Smooth muscle cell (in vitro differentiated cells): ENCODE results near the gene MOK. TPM values are rescaled to one million over a fixed set of nuclear protein-coding genes. Genes with fewer than 3 reads are reported as not detected.
A peak's percentile ranks its signal among the peaks of the same experiment; 100 is the strongest.

Experiments used
- DNase-seq: peaks from one replicate; lab custom pipeline; 2025; ENCODE audit not compliant: unreplicated experiment; lab: John Stamatoyannopoulos, UW
- H2AFZ ChIP-seq: fragments of 200-600 bp; sonication (generic); 2 replicates; pipeline ENCODE4 v1.6.0; 2016; ENCODE audit warnings: antibody characterized with exemption, low read depth, mild to moderate bottlenecking
- H3F3A ChIP-seq: fragments of 200-600 bp; sonication (generic); 2 replicates; pipeline ENCODE4 v1.6.0; 2017; ENCODE audit warnings: antibody characterized with exemption, low read depth
- H3K27ac ChIP-seq: fragments of 200-600 bp; sonication (generic); 2 replicates; pipeline ENCODE4 v1.5.1; 2016; ENCODE audit warnings: low read depth, mild to moderate bottlenecking
- H3K27me3 ChIP-seq: fragments of 200-600 bp; sonication (generic); 2 replicates; pipeline ENCODE4 v1.6.1; 2016; ENCODE audit warnings: low read depth, mild to moderate bottlenecking
- H3K36me3 ChIP-seq: fragments of 200-600 bp; sonication (generic); 2 replicates; pipeline ENCODE4 v1.5.1; 2016; ENCODE audit warnings: low read depth
- H3K4me1 ChIP-seq: fragments of 200-600 bp; sonication (generic); 2 replicates; pipeline ENCODE4 v1.5.1; 2016; ENCODE audit warnings: low read depth
- H3K4me2 ChIP-seq: fragments of 200-600 bp; sonication (generic); 2 replicates; pipeline ENCODE4 v1.6.0; 2016; ENCODE audit warnings: mild to moderate bottlenecking
- H3K4me3 ChIP-seq: fragments of 200-600 bp; sonication (generic); 2 replicates; pipeline ENCODE4 v1.5.1; 2016; ENCODE audit warnings: mild to moderate bottlenecking
- H3K79me2 ChIP-seq: fragments of 200-600 bp; sonication (generic); 2 replicates; pipeline ENCODE4 v1.6.0; 2016; ENCODE audit warnings: low read depth, mild to moderate bottlenecking
- H3K9ac ChIP-seq: fragments of 200-600 bp; sonication (generic); 2 replicates; pipeline ENCODE4 v1.6.0; 2016; ENCODE audit warnings: low read depth
- H3K9me3 ChIP-seq: fragments of 200-600 bp; sonication (generic); replicated peaks from 2 replicates; pipeline ENCODE4 v1.5.1; 2016; ENCODE audit warnings: low read depth
- H4K20me1 ChIP-seq: fragments of 200-600 bp; sonication (generic); 2 replicates; pipeline ENCODE4 v1.6.0; 2016; ENCODE audit warnings: low read depth
- WGBS: methylation state at CpG from one replicate; pipeline ENCODE4 v1.1.7; 2016; ENCODE audit warnings: low lambda C conversion rate; 5-methylcytosine and 5-hydroxymethylcytosine counted together
- polyA plus RNA-seq: library from polyadenylated mRNA; unstranded; fragments of >200 nt; fragmentation: Nextera tagmentation; extraction: Ambion mirVana; gene quantifications from 2 replicates; pipeline ENCODE4 v1.2.1, GENCODE V29; 2016
- total RNA-seq: library from RNA; depleted of rRNA; stranded (reverse); fragments of >200 nt; gene quantifications from 2 replicates; pipeline ENCODE4 v1.2.3, GENCODE V29; 2014
- TF ChIP-seq, protein P1 (sequence below): fragments of 200-600 bp; sonication (generic); IDR thresholded peaks from 2 replicates; pipeline ENCODE4 v1.5.1; 2017; ENCODE audit warnings: borderline replicate concordance, mild to moderate bottlenecking, antibody characterized with exemption; ENCODE audit not compliant: insufficient read depth, poor library complexity, severe bottlenecking

Gene MOK
- total and polyA plus RNA-seq, 2 experiments from 2014 or later = 4.7 to 6.4 TPM

DNA sequence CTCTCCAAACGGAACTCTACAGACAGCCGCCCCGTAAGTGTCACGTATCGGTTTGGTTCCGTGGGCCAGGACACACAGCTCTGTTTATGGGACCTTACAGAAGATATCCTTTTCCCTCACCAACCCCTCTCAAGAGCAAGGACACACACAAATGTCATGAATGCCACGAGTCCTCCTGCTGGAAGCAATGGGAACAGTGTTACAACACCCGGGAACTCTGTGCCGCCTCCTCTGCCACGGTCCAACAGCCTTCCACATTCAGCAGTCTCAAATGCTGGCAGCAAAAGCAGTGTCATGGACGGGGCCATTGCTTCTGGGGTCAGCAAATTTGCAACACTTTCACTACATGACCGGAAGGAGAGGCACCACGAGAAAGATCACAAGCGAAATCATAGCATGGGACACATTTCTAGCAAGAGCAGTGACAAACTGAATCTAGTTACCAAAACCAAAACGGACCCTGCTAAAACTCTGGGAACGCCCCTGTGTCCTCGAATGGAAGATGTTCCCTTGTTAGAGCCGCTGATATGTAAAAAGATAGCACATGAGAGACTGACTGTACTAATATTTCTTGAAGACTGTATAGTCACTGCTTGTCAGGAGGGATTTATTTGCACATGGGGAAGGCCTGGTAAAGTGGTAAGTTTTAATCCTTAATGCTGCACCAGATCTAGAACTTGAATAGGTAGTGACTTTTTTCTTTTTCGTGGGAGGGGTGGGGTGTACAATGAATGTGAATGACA, 95.6 kb downstream of the MOK start:
- Histone ChIP-seq H3K36me3 (no peaks in the 10 kb centered on the region), H3K4me2 (no peak overlapping the region), H3K9me3 (no peaks in the 10 kb centered on the region), H3F3A (no peaks in the 10 kb centered on the region), H3K27me3 (no peaks in the 10 kb centered on the region), H3K9ac (no peak overlapping the region), H3K27ac (no peak overlapping the region), H2AFZ (no peak overlapping the region), H4K20me1 (peaks cover 88% of the 10 kb centered on the region), H3K4me3 (no peak overlapping the region), H3K79me2 (no peaks in the 10 kb centered on the region), H3K4me1 (no peaks in the 10 kb centered on the region)
- 86% methylated on average over 19 of the region's 19 CpGs for whole genome bisulfite sequencing
- DNase-seq = no peak
- TF ChIP-seq, protein P1, sequence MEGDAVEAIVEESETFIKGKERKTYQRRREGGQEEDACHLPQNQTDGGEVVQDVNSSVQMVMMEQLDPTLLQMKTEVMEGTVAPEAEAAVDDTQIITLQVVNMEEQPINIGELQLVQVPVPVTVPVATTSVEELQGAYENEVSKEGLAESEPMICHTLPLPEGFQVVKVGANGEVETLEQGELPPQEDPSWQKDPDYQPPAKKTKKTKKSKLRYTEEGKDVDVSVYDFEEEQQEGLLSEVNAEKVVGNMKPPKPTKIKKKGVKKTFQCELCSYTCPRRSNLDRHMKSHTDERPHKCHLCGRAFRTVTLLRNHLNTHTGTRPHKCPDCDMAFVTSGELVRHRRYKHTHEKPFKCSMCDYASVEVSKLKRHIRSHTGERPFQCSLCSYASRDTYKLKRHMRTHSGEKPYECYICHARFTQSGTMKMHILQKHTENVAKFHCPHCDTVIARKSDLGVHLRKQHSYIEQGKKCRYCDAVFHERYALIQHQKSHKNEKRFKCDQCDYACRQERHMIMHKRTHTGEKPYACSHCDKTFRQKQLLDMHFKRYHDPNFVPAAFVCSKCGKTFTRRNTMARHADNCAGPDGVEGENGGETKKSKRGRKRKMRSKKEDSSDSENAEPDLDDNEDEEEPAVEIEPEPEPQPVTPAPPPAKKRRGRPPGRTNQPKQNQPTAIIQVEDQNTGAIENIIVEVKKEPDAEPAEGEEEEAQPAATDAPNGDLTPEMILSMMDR = peak; percentile 15

DNA sequence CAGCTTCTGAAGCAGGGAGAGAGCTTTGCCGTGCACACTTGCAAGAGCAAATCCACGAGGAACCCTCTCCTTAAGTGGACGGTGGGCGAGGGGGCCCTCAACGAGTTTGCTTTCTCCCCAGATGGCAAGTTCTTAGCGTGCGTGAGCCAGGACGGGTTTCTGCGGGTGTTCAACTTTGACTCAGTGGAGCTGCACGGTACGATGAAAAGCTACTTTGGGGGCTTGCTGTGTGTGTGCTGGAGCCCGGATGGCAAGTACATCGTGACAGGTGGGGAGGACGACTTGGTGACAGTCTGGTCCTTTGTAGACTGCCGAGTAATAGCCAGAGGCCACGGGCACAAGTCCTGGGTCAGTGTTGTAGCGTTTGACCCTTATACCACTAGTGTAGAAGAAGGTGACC, 96.2 kb downstream of the MOK start:
- Histone ChIP-seq H3K4me3 (no peak overlapping the region), H3K27ac (no peak overlapping the region), H3K9me3 (no peaks in the 10 kb centered on the region), H4K20me1 (peaks cover 88% of the 10 kb centered on the region), H3F3A (no peaks in the 10 kb centered on the region), H2AFZ (no peak overlapping the region), H3K27me3 (no peaks in the 10 kb centered on the region), H3K36me3 (no peaks in the 10 kb centered on the region), H3K9ac (no peak overlapping the region), H3K4me2 (no peak overlapping the region), H3K79me2 (no peaks in the 10 kb centered on the region), H3K4me1 (no peaks in the 10 kb centered on the region)
- TF ChIP-seq, protein P1 = no peak
- 97% methylated on average over 17 of the region's 17 CpGs for WGBS
- DNase-seq = no peak

DNA sequence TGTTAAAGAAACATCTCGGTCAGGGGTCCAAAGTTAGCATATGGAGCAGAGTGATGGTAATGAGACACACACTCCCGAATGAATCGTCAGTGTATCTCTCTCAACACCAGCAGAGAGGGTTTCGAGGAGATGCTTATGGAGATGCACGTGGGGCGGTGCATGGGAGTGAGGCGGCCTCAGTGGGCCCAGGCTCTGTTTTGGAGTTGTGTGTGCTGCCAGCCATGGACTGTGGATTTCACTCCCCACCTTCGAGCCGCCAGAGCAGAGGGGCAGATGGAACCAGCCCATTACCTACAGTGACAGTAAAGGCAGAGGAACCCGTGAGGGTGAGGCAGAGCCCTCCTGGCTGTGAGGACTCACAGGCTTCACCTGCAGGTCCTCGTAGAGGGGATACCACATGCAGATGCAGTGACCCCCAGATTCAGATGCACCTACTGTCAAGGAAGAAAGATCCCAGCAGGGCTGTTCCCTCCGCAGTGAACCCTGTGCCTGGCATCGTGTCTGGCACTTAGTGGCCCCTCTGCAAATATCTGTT, 97.1 kb downstream of the MOK start:
- no peak overlapping the region for H3K27ac ChIP-seq
- WGBS = 95% methylated on average over 13 of the region's 13 CpGs
- H3K36me3 ChIP-seq = no peaks in the 10 kb centered on the region
- H3K79me2 ChIP-seq = peaks cover 5% of the 10 kb centered on the region
- no peaks in the 10 kb centered on the region for H3F3A ChIP-seq
- no peaks in the 10 kb centered on the region for H3K27me3 ChIP-seq
- TF ChIP-seq, protein P1 = no peak
- H3K4me2 ChIP-seq = no peak overlapping the region
- no peak overlapping the region for H2AFZ ChIP-seq
- H4K20me1 ChIP-seq = peaks cover 88% of the 10 kb centered on the region
- H3K9me3 ChIP-seq = no peaks in the 10 kb centered on the region
- DNase-seq = no peak
- H3K4me3 ChIP-seq = no peak overlapping the region
- no peak overlapping the region for H3K9ac ChIP-seq
- no peaks in the 10 kb centered on the region for H3K4me1 ChIP-seq

DNA sequence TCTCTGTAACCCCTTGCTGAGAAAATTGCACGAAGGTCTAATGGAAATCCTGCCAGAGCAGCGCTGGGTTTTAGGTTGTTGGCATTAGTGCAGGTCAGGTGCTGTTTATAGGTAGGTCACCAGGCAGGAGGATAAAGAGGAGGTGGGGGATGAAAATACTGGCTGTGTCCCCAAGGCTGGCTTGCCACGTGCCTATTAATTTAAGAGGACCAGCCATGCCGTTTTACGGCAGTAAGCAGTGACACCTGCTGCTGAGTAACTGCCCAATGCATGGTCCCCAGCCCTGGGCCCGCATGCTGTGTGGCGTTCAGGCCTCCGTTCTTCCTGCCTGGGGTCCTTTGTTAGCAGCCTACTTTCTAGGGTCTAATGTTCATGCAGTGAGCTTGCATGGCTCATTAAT, 98.0 kb downstream of the MOK start:
- H3K4me3 ChIP-seq = no peak overlapping the region
- 88% methylated on average over 8 of the region's 8 CpGs for WGBS
- H3K4me1 ChIP-seq = no peaks in the 10 kb centered on the region
- H3K27ac ChIP-seq = no peak overlapping the region
- H3K9ac ChIP-seq = no peak overlapping the region
- H3K4me2 ChIP-seq = no peak overlapping the region
- H2AFZ ChIP-seq = no peak overlapping the region
- peaks cover 87% of the 10 kb centered on the region for H4K20me1 ChIP-seq
- no peaks in the 10 kb centered on the region for H3K27me3 ChIP-seq
- TF ChIP-seq, protein P1 = no peak
- H3F3A ChIP-seq = no peaks in the 10 kb centered on the region
- peaks cover 9% of the 10 kb centered on the region for H3K79me2 ChIP-seq
- no peak for DNase-seq
- no peaks in the 10 kb centered on the region for H3K9me3 ChIP-seq
- H3K36me3 ChIP-seq = no peaks in the 10 kb centered on the region
